Stimulated activated CD8-positive, alpha-beta memory T cell treated with anti-CD3 and anti-CD28 coated beads, Interleukin-7, amount 100 ng/mL, for 1 hour (primary cell): ENCODE data around the gene TREH.
"Not testable (repeated sequence)": the region's sequence is repeated elsewhere in the genome, so short reads cannot be mapped to it uniquely, and the experiment has no call there.

ENCODE experiments used
- DNase-seq, 2 donors: peaks; one replicate each; pipeline ENCODE4 v3.0.0-alpha.2; 2020; ENCODE audit warnings: low read depth in 2 of 2

The TREH gene

GRCh38 chr11:118697346-118697745 lies 17.9 kb upstream of the TREH start:
- no peak for DNase-seq

GRCh38 chr11:118696673-118697226 lies 17.3 kb upstream of the TREH start:
- no peak for DNase-seq

GRCh38 chr11:118694771-118695170 lies 15.3 kb upstream of the TREH start:
- DNase-seq: no peak

- no peak for DNase-seq
These were observed 14.7 kb upstream of the TREH start for GRCh38 chr11:118694185-118694584.

- peak; percentile 34 to 51 for DNase-seq
These were observed 12.7 kb upstream of the TREH start for GRCh38 chr11:118691926-118692830.

GRCh38 chr11:118690553-118691304 lies 11.3 kb upstream of the TREH start:
- no peak for DNase-seq

GRCh38 chr11:118689852-118690552 lies 10.6 kb upstream of the TREH start:
- peak; percentile 62 to 65 for DNase-seq

- no peak for DNase-seq
These were observed 10.0 kb upstream of the TREH start for GRCh38 chr11:118689503-118689851.

GRCh38 chr11:118688851-118689502 lies 9.5 kb upstream of the TREH start:
- no peak for DNase-seq

GRCh38 chr11:118688339-118688738 lies 8.9 kb upstream of the TREH start:
- not testable (repeated sequence) for DNase-seq

- no peak for DNase-seq
These were observed 8.5 kb upstream of the TREH start for GRCh38 chr11:118687906-118688305.

GRCh38 chr11:118684187-118684586 lies 4.7 kb upstream of the TREH start:
- no peak for DNase-seq

- not testable (repeated sequence) for DNase-seq
These were observed 3.5 kb upstream of the TREH start for GRCh38 chr11:118682939-118683338.

GRCh38 chr11:118682372-118682771 lies 2.9 kb upstream of the TREH start:
- DNase-seq: no peak

- DNase-seq: not testable (repeated sequence)
These were observed 542 bp downstream of the TREH start for GRCh38 chr11:118678908-118679307.

GRCh38 chr11:118677977-118678376 lies 1.5 kb downstream of the TREH start:
- DNase-seq: no peak

- DNase-seq: no peak
These were observed 5.4 kb downstream of the TREH start for GRCh38 chr11:118674082-118674435.

GRCh38 chr11:118673361-118674081 lies 5.9 kb downstream of the TREH start:
- no peak for DNase-seq

- DNase-seq: no peak
These were observed 6.6 kb downstream of the TREH start for GRCh38 chr11:118672846-118673245.

- no peak for DNase-seq
These were observed 8.2 kb downstream of the TREH start for GRCh38 chr11:118671254-118671653.

GRCh38 chr11:118670063-118670462 lies 9.4 kb downstream of the TREH start:
- no peak for DNase-seq
